Activated naive CD8-positive, alpha-beta T cell treated with anti-CD3 and anti-CD28 coated beads for 36 hours (primary cell): ENCODE results near the gene SYCN. TPM values are rescaled to one million over a fixed set of nuclear protein-coding genes. Genes with fewer than 3 reads are reported as not detected.
A peak's percentile ranks its signal among the peaks of the same experiment; 100 is the strongest.
"Not testable (repeated sequence)": the region's sequence is repeated elsewhere in the genome, so short reads cannot be mapped to it uniquely, and the experiment has no call there.

Experiments
- DNase-seq: peaks from one replicate; pipeline ENCODE4 v3.0.0; 2021
- H3K27ac Mint-ChIP-seq: one replicate; pipeline ENCODE4 v1.8.0; 2022; ENCODE audit warnings: mild to moderate bottlenecking, moderate library complexity, mixed read lengths
- H3K27me3 Mint-ChIP-seq: one replicate; pipeline ENCODE4 v1.8.0; 2022; ENCODE audit warnings: mild to moderate bottlenecking, mixed read lengths
- H3K36me3 Mint-ChIP-seq: one replicate; pipeline ENCODE4 v1.8.0; 2021; ENCODE audit warnings: mild to moderate bottlenecking, mixed read lengths
- H3K4me1 Mint-ChIP-seq: one replicate; pipeline ENCODE4 v1.8.0; 2021; ENCODE audit warnings: mixed read lengths
- H3K4me3 Mint-ChIP-seq: one replicate; pipeline ENCODE4 v1.8.0; 2022; ENCODE audit warnings: mild to moderate bottlenecking, moderate library complexity, mixed read lengths
- H3K9me3 Mint-ChIP-seq: one replicate; pipeline ENCODE4 v1.8.0; 2022; ENCODE audit warnings: mixed read lengths
- total RNA-seq, 2 experiments: library from RNA; stranded (reverse); gene quantifications; one replicate each; pipeline ENCODE4 v1.2.3, GENCODE V29; 2021

SYCN gene
- total RNA-seq, 2 experiments from 2014 or later: not detected

DNA sequence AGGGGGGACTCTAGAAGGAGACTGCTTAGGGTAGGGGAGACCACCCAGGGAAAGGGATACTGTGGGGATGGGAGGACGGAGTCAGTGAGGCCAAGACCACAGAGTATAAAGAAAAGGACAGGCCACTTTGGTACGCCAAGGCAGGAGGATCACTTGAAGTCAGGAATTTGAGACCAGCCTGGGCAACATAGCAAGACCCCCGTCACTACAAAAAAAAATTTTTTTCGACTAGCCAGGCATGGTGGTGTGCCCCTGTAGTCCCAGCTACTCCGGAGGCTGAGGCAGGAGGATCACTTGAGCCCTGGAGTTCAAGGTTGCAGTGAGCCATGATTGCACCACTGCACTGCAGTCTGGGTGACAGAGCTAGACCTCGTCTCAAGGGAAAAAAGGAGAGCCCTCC is 34.1 kb upstream of the SYCN start:
- no peak for DNase-seq
- Mint-ChIP-seq H3K4me1 (peaks cover 29% of the 10 kb centered on the region), H3K36me3 (no peaks in the 10 kb centered on the region), H3K27ac (peak overlapping the region; percentile 85), H3K27me3 (no peaks in the 10 kb centered on the region), H3K4me3 (peak overlapping the region; percentile 75), H3K9me3 (no peaks in the 10 kb centered on the region)

- Mint-ChIP-seq H3K9me3 (no peaks in the 10 kb centered on the region), H3K4me1 (peaks cover 29% of the 10 kb centered on the region), H3K36me3 (no peaks in the 10 kb centered on the region), H3K27me3 (no peaks in the 10 kb centered on the region), H3K4me3 (peak overlapping the region; percentile 75), H3K27ac (peak overlapping the region; percentile 85)
- DNase-seq: peak; percentile 64
Observed at GRCh38 chr19:39237200-39238184, 33.4 kb upstream of the SYCN start.

GRCh38 chr19:39236527-39236926 is 32.5 kb upstream of the SYCN start:
- Mint-ChIP-seq H3K9me3 (no peaks in the 10 kb centered on the region), H3K4me3 (peak overlapping the region; percentile 43), H3K27ac (peak overlapping the region; percentile 76), H3K27me3 (no peaks in the 10 kb centered on the region), H3K4me1 (peaks cover 29% of the 10 kb centered on the region), H3K36me3 (no peaks in the 10 kb centered on the region)
- DNase-seq: peak; percentile 44

DNA sequence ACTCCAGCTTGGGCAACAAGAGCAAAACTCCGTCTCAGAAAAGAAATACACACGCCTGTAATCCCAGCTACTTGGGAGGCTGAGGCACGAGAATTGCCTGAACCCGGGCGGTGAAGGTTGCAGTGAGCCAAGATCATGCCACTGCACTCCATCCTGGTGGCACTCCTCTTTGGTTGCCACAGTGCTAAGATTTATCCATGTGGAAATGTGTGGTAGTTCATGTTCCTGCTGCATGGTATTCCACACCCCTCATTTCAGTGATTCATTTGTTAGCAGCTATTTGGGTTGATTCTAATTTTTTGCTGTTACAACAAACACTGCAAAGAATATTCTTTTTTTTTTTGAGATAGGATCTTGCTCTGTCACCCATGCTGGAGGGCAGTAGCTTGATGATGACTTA is 28.6 kb upstream of the SYCN start:
- H3K27me3 Mint-ChIP-seq: no peaks in the 10 kb centered on the region
- DNase-seq: no peak
- H3K36me3 Mint-ChIP-seq: no peaks in the 10 kb centered on the region
- H3K4me3 Mint-ChIP-seq: no peak overlapping the region
- peaks cover 16% of the 10 kb centered on the region for H3K4me1 Mint-ChIP-seq
- H3K9me3 Mint-ChIP-seq: no peaks in the 10 kb centered on the region
- no peak overlapping the region for H3K27ac Mint-ChIP-seq

DNA sequence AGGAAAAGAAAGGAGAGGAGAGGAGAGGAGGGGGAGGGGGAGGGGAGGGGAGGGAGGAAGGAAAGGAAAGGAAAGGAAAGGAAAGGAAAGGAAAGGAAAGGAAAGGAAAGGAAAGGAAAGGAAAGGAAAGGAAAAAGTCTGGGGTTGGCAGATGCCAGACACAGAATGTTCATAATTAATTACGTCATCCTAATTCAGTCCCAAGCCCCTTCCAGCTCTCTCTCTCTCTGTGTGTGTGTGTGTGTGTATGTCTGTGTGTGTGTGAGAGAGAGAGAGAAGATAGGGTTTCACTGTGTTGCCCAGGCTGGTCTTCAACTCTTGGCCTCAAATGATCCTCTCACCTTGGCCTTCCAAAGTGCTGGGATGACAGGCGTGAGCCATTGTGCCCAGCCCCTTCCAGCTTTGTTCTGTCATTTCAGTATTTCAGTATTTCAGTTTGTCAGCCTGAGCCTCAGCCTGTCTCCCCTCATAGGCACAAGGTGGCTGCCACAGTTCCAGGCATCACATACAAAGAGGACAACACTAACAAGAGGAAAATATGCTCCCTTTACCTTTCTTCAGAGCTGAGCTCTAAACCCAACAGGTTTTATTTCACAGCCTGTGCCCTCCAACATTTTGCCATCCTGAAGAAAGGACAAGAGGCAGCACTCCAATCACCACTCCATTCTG is 26.2 kb upstream of the SYCN start:
- Mint-ChIP-seq H3K9me3 (no peaks in the 10 kb centered on the region), H3K27me3 (peaks cover 2% of the 10 kb centered on the region), H3K27ac (no peak overlapping the region), H3K4me3 (no peak overlapping the region), H3K36me3 (no peaks in the 10 kb centered on the region), H3K4me1 (no peaks in the 10 kb centered on the region)
- no peak for DNase-seq

- H3K9me3 Mint-ChIP-seq: no peaks in the 10 kb centered on the region
- no peaks in the 10 kb centered on the region for H3K36me3 Mint-ChIP-seq
- no peak overlapping the region for H3K4me3 Mint-ChIP-seq
- H3K27ac Mint-ChIP-seq: no peak overlapping the region
- peaks cover 23% of the 10 kb centered on the region for H3K27me3 Mint-ChIP-seq
- DNase-seq: no peak
- no peaks in the 10 kb centered on the region for H3K4me1 Mint-ChIP-seq
Observed at GRCh38 chr19:39224910-39225309, 20.8 kb upstream of the SYCN start.

DNA sequence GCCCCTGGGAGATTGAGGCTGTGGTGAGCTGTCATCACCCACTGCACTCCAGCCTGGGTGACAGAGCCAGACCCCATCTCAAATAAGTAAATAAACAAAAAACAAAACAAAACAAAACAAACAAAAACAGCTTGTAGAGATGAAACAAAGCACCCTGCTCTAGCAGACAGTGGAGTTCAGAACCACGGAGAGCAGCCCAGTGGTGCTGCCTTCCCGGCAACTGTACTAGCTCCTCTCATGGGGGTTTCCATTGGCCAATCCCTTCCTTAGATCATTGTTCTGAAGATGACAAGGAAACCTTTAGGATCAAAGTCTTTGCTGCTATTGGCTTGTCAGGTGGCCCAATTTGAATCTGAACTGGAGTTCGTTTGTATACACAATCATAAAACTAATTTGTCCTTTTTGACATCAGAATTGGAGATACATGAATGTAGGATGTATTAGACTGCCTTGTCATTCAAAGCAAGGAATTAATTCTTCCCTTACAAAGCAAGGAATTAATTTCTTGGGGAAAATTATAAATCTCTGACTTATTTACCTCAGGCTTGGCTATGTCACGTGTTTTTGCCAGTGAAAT is 19.7 kb upstream of the SYCN start:
- H3K4me1 Mint-ChIP-seq: no peaks in the 10 kb centered on the region
- no peak overlapping the region for H3K27ac Mint-ChIP-seq
- no peaks in the 10 kb centered on the region for H3K9me3 Mint-ChIP-seq
- peaks cover 26% of the 10 kb centered on the region for H3K27me3 Mint-ChIP-seq
- H3K4me3 Mint-ChIP-seq: no peak overlapping the region
- H3K36me3 Mint-ChIP-seq: no peaks in the 10 kb centered on the region
- DNase-seq: no peak

GRCh38 chr19:39219108-39219507 is 15.0 kb upstream of the SYCN start:
- H3K4me1 Mint-ChIP-seq, H3K27ac Mint-ChIP-seq, H3K36me3 Mint-ChIP-seq, H3K9me3 Mint-ChIP-seq, H3K4me3 Mint-ChIP-seq, DNase-seq: not testable (repeated sequence)
- H3K27me3 Mint-ChIP-seq: peaks cover 27% of the 10 kb centered on the region

DNA sequence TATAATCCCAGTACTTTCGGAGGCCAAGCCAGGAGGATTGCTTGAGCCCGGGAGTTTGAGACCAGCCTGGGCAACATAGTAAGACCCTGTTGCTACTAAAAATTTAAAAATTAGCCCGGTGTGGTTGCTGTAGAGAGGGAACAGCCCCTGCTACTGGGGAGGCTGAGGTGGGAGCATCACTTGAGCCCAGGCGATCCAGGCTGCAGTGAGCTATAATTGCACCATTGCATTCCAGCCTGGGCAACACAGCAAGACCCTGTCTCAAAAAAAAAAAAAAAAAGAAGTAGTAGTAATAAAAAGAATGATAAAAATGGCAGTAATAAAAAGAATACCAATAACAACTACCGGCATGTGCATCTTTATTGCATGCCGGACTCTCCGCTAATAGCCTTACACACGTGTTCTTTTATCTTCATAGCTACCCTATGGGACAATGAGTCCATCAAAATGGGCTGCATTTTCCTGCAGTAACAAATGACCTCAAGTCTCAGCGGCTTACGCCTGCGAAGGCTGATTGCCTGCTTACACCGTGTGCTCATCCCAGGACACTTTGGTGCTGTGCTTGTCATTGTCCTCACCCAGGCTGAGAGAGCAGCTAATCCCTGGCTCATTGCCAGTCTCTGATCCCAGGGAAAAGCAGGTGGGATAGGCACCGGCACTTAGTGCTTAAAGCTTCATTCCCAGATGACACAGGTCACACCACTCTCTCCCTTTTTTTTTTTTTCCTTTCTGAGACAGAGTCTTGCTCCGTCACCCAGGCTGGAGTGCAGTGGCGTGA is 14.4 kb upstream of the SYCN start:
- Mint-ChIP-seq H3K9me3 (no peaks in the 10 kb centered on the region), H3K27ac (no peak overlapping the region), H3K4me3 (no peak overlapping the region), H3K27me3 (peaks cover 22% of the 10 kb centered on the region), H3K4me1 (no peaks in the 10 kb centered on the region), H3K36me3 (no peaks in the 10 kb centered on the region)
- DNase-seq: no peak

GRCh38 chr19:39217094-39217493 is 13.0 kb upstream of the SYCN start:
- H3K9me3 Mint-ChIP-seq: no peaks in the 10 kb centered on the region
- H3K4me1 Mint-ChIP-seq: no peaks in the 10 kb centered on the region
- no peak for DNase-seq
- H3K4me3 Mint-ChIP-seq: no peak overlapping the region
- no peaks in the 10 kb centered on the region for H3K36me3 Mint-ChIP-seq
- no peak overlapping the region for H3K27ac Mint-ChIP-seq
- H3K27me3 Mint-ChIP-seq: peaks cover 17% of the 10 kb centered on the region

- not testable (repeated sequence) for H3K9me3 Mint-ChIP-seq, H3K4me3 Mint-ChIP-seq, H3K4me1 Mint-ChIP-seq, H3K27ac Mint-ChIP-seq, H3K36me3 Mint-ChIP-seq, DNase-seq
- H3K27me3 Mint-ChIP-seq: peaks cover 14% of the 10 kb centered on the region
Observed at GRCh38 chr19:39215323-39215722, 11.3 kb upstream of the SYCN start.

DNA sequence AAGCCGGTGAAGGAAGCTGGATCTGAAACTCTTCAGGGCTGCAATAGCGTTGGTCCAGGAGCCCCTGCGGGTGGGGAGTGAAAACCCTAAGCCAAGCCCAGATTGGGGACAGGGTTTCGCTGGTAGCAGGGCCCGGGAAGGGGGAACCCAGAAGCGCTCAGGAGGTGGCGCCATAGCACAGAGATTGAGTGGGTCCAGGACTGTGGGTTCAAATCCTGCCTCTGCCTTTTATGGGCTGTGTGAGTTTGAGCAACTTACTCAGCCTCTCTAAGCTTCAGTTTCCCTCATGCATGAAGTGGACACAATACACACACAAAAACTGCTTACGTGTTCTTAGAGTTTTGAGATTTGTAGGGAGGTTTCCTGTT is 8.3 kb upstream of the SYCN start:
- Mint-ChIP-seq H3K4me3 (no peak overlapping the region), H3K4me1 (no peaks in the 10 kb centered on the region), H3K27ac (no peak overlapping the region), H3K9me3 (no peaks in the 10 kb centered on the region), H3K27me3 (peaks cover 8% of the 10 kb centered on the region), H3K36me3 (no peaks in the 10 kb centered on the region)
- DNase-seq: peak; percentile 66

- no peaks in the 10 kb centered on the region for H3K9me3 Mint-ChIP-seq
- H3K4me3 Mint-ChIP-seq: no peak overlapping the region
- no peak for DNase-seq
- H3K27ac Mint-ChIP-seq: no peak overlapping the region
- no peaks in the 10 kb centered on the region for H3K4me1 Mint-ChIP-seq
- peaks cover 3% of the 10 kb centered on the region for H3K27me3 Mint-ChIP-seq
- no peaks in the 10 kb centered on the region for H3K36me3 Mint-ChIP-seq
Observed at GRCh38 chr19:39211731-39212374, 7.8 kb upstream of the SYCN start.

GRCh38 chr19:39209196-39209595 is 5.1 kb upstream of the SYCN start:
- Mint-ChIP-seq H3K27me3 (peaks cover 6% of the 10 kb centered on the region), H3K4me1 (no peaks in the 10 kb centered on the region), H3K36me3 (no peaks in the 10 kb centered on the region), H3K27ac (no peak overlapping the region), H3K9me3 (no peaks in the 10 kb centered on the region), H3K4me3 (no peak overlapping the region)
- no peak for DNase-seq
